ENCODE measurements around the gene C4BPA. TPM values are rescaled to one million over a fixed set of nuclear protein-coding genes. Genes with fewer than 3 reads are reported as not detected.

The C4BPA gene
- polyA plus RNA-seq, 1 donor: 0.17 TPM

GRCh38 chr1:207191776-207192175, 87.7 kb downstream of the C4BPA start:
- no peak for DNase-seq

- DNase-seq: no peak
Observed at GRCh38 chr1:207194197-207194596, 90.2 kb downstream of the C4BPA start.

Other genes with a start within 250 kb of the C4BPA start
- not detected for gene IL20, start 238.6 kb upstream of the C4BPA start, polyA plus RNA-seq (ENCODE audit: insufficient read length)
- 0.12 TPM for gene IL24, start 206.8 kb upstream of the C4BPA start, polyA plus RNA-seq (ENCODE audit: insufficient read length)
- 1.5 TPM for gene FCMR, start 182.3 kb upstream of the C4BPA start, polyA plus RNA-seq (ENCODE audit: insufficient read length)
- gene PIGR, start 157.8 kb upstream of the C4BPA start, polyA plus RNA-seq (ENCODE audit: insufficient read length): 0.04 TPM
- gene FCAMR, start 133.8 kb upstream of the C4BPA start, polyA plus RNA-seq (ENCODE audit: insufficient read length): not detected
- 0.12 TPM for gene C1orf116, start 71.5 kb upstream of the C4BPA start, polyA plus RNA-seq (ENCODE audit: insufficient read length)
- gene YOD1, start 53.0 kb upstream of the C4BPA start, polyA plus RNA-seq (ENCODE audit: insufficient read length): 4.2 TPM
- gene PFKFB2, start 51.0 kb upstream of the C4BPA start, polyA plus RNA-seq (ENCODE audit: insufficient read length): 4.6 TPM
- gene C4BPB, start 15.4 kb upstream of the C4BPA start, polyA plus RNA-seq (ENCODE audit: insufficient read length): 0.10 TPM
- gene CD55, start 217.4 kb downstream of the C4BPA start, polyA plus RNA-seq (ENCODE audit: insufficient read length): 14.3 TPM